Body of pancreas (tissue), 4 donors: ENCODE measurements around the gene CACNA2D4. TPM values are rescaled to one million over a fixed set of nuclear protein-coding genes. Genes with fewer than 3 reads are reported as not detected.

Experiments
- ATAC-seq: fragments of 150-250 bp; one replicate; pipeline ENCODE4 v1.9.1; 2016
- DNase-seq, 4 donors: peaks; one replicate each; pipeline ENCODE4 v3.0.0-alpha.2; 2019
- H3K27ac ChIP-seq, 4 donors: fragments of 200-600 bp; sonication (generic); 1 replicate in 3 of 4; 2 replicates in 1 of 4; pipeline versions ENCODE4 v1.5.1 to v1.6.1; 2016 to 2019; ENCODE audit warnings: mild to moderate bottlenecking in 1 of 4, mixed read lengths in 1 of 4, moderate library complexity in 1 of 4
- H3K27me3 ChIP-seq, 2 donors: fragments of 200-600 bp; sonication (generic); one replicate each; pipeline ENCODE4 v1.6.0; 2016; ENCODE audit warnings: mild to moderate bottlenecking in 1 of 2
- H3K36me3 ChIP-seq, 2 donors: fragments of 200-600 bp; sonication (generic); replicated peaks in 1 of 2; 2 replicates each; pipeline ENCODE4 v1.5.1; 2016; ENCODE audit warnings: low read depth in 2 of 2; ENCODE audit not compliant: insufficient read depth in 1 of 2
- H3K4me1 ChIP-seq: fragments of 200-600 bp; sonication (generic); one replicate; pipeline ENCODE4 v1.6.0; 2016
- H3K4me3 ChIP-seq, 2 donors: fragments of 200-600 bp; sonication (generic); 1 replicate in 1 of 2; 2 replicates in 1 of 2; pipeline ENCODE4 v1.5.1; 2016 to 2019
- H3K9me3 ChIP-seq, 3 donors: fragments of 200-600 bp; sonication (generic); 1 replicate in 2 of 3; 2 replicates in 1 of 3; pipeline ENCODE4 v1.5.1; 2016
- CTCF ChIP-seq, 7 experiments: fragments of 450-650 bp in 4 of 7; fragments of 200-600 bp in 3 of 7; sonication (generic) in 3 of 7; IDR thresholded peaks; one replicate each; pipeline ENCODE4 v1.5.1; 2016 to 2019; ENCODE audit warnings: antibody characterized with exemption in 7 of 7
- POLR2A ChIP-seq, 3 donors: fragments of 450-650 bp; IDR thresholded peaks; one replicate each; pipeline ENCODE4 v1.6.1; 2016; ENCODE audit warnings: antibody characterized with exemption in 3 of 3, mild to moderate bottlenecking in 2 of 3
- WGBS, 2 donors: methylation state at CpG; one replicate each; pipeline ENCODE4 v1.1.5; 2017; 5-methylcytosine and 5-hydroxymethylcytosine counted together
- intact Hi-C: fragments of 100-400 bp; cut with DNase I; formaldehyde crosslinking; loops from one replicate; pipeline ENCODE4 v1.15.1; 2023
- total RNA-seq, 2 donors: library from RNA; depleted of rRNA; stranded (reverse); fragments of >200 nt; gene quantifications; one replicate each; pipeline ENCODE4 v1.1.0, GENCODE V29; 2016

CACNA2D4 gene
- total RNA-seq, 2 donors from 2014 or later, result 3.6 TPM; not detected in 1

GRCh38 chr12:1917172-1918070 lies 1.0 kb downstream of the CACNA2D4 start:
- intact Hi-C loops, result no loop called here
- WGBS, 2 donors, result 61 to 80% methylated on average over 10 to 22 of the region's 22 CpGs
- H3K4me3 ChIP-seq, result no peak overlapping the region
- H3K36me3 ChIP-seq, result no peaks in the 10 kb centered on the region
- peak overlapping the region in 1 of 4 donors; percentile 57 for H3K27ac ChIP-seq
- ATAC-seq, result no peak
- no peaks in the 10 kb centered on the region for H3K27me3 ChIP-seq
- peak in 1 of 4 donors; percentile 55 for DNase-seq
- H3K4me1 ChIP-seq, result no peaks in the 10 kb centered on the region
- H3K9me3 ChIP-seq, result no peaks in the 10 kb centered on the region
- TF ChIP-seq CTCF (IDR thresholded peaks at IDR 0.05) (no peak), POLR2A (IDR thresholded peaks at IDR 0.05) (peak in 1 of 3 donors; percentile 50)

- no peaks in the 10 kb centered on the region for H3K27me3 ChIP-seq
- intact Hi-C loops, result no loop called here
- H3K36me3 ChIP-seq, result no peaks in the 10 kb centered on the region
- TF ChIP-seq CTCF (IDR thresholded peaks at IDR 0.05), result no peak
- no peak for TF ChIP-seq POLR2A (IDR thresholded peaks at IDR 0.05)
- DNase-seq, result peak in 2 of 4 donors; percentile 13 to 44
- no peak overlapping the region for H3K27ac ChIP-seq
- 35 to 40% methylated on average over 16 to 18 of the region's 18 CpGs for WGBS, 2 donors
- no peaks in the 10 kb centered on the region for H3K4me1 ChIP-seq
- ATAC-seq, result no peak
- H3K4me3 ChIP-seq, result no peak overlapping the region
- no peaks in the 10 kb centered on the region for H3K9me3 ChIP-seq
Observed at GRCh38 chr12:1916371-1917171, 1.9 kb downstream of the CACNA2D4 start.

GRCh38 chr12:1915082-1915968 lies 3.1 kb downstream of the CACNA2D4 start:
- TF ChIP-seq CTCF (IDR thresholded peaks at IDR 0.05) (no peak), POLR2A (IDR thresholded peaks at IDR 0.05) (no peak)
- ATAC-seq (no peak), DNase-seq (peak in 1 of 4 donors; percentile 4)
- no peaks in the 10 kb centered on the region for H3K4me1 ChIP-seq
- no peaks in the 10 kb centered on the region for H3K36me3 ChIP-seq
- 77 to 94% methylated on average over 6 to 18 of the region's 18 CpGs for WGBS, 2 donors
- intact Hi-C loops, result no loop called here
- no peak overlapping the region for H3K4me3 ChIP-seq
- H3K27ac ChIP-seq, result no peak overlapping the region
- H3K9me3 ChIP-seq, result no peaks in the 10 kb centered on the region
- no peaks in the 10 kb centered on the region for H3K27me3 ChIP-seq

- DNase-seq (peak in 1 of 4 donors; percentile 8), ATAC-seq (no peak)
- 74% methylated on average over 14 to 17 of the region's 17 CpGs for WGBS, 2 donors
- H3K36me3 ChIP-seq, result no peaks in the 10 kb centered on the region
- no peaks in the 10 kb centered on the region for H3K9me3 ChIP-seq
- no peaks in the 10 kb centered on the region for H3K4me1 ChIP-seq
- H3K27ac ChIP-seq, result no peak overlapping the region
- H3K4me3 ChIP-seq, result no peak overlapping the region
- intact Hi-C loops, result no loop called here
- no peaks in the 10 kb centered on the region for H3K27me3 ChIP-seq
- no peak for TF ChIP-seq POLR2A (IDR thresholded peaks at IDR 0.05)
- no peak for TF ChIP-seq CTCF (IDR thresholded peaks at IDR 0.05)
Observed at GRCh38 chr12:1914114-1914911, 4.1 kb downstream of the CACNA2D4 start.
